Activated CD4-positive, alpha-beta T cell treated with anti-CD3 and anti-CD28 coated beads, Interleukin-2, amount 50 U/mL, for 16 hours (primary cell): ENCODE results near the gene SPP1.
"Not testable (repeated sequence)": the region's sequence is repeated elsewhere in the genome, so short reads cannot be mapped to it uniquely, and the experiment has no call there.

Experiments used
- DNase-seq: peaks from one replicate; pipeline ENCODE4 v3.0.0-alpha.2; 2020

Gene SPP1

GRCh38 chr4:87999191-87999691 lies 23.7 kb downstream of the SPP1 start:
- not testable (repeated sequence) for DNase-seq

- no peak for DNase-seq
Measured at GRCh38 chr4:88001871-88002270, 26.4 kb downstream of the SPP1 start.

DNA sequence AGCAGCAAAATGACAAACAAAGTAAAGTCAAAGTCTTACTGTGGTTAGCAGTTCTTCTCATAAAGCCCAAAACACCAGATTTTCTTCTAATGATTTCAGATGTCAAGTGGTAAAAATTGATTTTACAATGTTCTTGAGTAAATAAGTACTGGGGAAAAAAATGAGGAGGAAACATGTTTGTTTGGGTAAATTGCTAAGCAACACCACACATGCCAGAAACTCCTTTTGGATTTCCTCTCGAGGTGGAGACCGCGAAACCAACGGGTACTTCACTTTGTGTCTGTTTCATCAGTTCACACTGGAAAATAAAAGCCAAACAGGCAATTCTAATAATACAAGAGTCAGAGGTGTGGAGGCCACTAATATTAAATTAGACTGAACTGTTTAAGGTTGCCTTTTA lies 27.3 kb downstream of the SPP1 start:
- no peak for DNase-seq

- no peak for DNase-seq
Measured at GRCh38 chr4:88003261-88003660, 27.7 kb downstream of the SPP1 start.

GRCh38 chr4:88005076-88005475 lies 29.6 kb downstream of the SPP1 start:
- DNase-seq, result no peak

DNA sequence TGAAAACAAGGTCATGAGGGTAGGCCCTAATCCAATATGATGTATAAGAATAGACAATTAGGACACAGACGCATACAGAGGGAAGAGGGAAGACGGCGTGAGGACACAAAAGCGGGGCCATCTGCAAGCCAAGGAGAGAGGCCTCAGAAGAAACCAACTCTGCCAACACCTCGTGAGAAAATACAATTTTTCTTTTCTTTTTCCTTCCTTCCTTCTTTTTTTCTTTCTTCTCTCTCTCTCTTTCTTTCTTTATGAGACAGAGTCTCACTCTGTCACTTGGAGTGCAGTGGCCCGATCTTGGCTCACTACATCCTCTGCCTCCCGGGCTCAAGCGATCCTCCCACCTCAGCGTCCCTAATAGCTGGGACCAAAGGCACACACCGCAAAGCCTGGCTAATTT lies 30.4 kb downstream of the SPP1 start:
- no peak for DNase-seq

GRCh38 chr4:88006956-88007303 lies 31.4 kb downstream of the SPP1 start:
- no peak for DNase-seq

- peak; percentile 85 for DNase-seq
Measured at GRCh38 chr4:88007304-88008121, 32.0 kb downstream of the SPP1 start, which contains the start of gene PKD2. Gene PKD2, plus strand, starts transcription at chr4:88007635. Its CDS starts 99 bp downstream, at chr4:88007734.

- peak; percentile 24 for DNase-seq
Measured at GRCh38 chr4:88008122-88008742, 32.7 kb downstream of the SPP1 start.

- DNase-seq, result peak; percentile 26
Measured at GRCh38 chr4:88008743-88009171, 33.2 kb downstream of the SPP1 start.

- no peak for DNase-seq
Measured at GRCh38 chr4:88009871-88010270, 34.4 kb downstream of the SPP1 start.

- no peak for DNase-seq
Measured at GRCh38 chr4:88010966-88011365, 35.5 kb downstream of the SPP1 start.

DNA sequence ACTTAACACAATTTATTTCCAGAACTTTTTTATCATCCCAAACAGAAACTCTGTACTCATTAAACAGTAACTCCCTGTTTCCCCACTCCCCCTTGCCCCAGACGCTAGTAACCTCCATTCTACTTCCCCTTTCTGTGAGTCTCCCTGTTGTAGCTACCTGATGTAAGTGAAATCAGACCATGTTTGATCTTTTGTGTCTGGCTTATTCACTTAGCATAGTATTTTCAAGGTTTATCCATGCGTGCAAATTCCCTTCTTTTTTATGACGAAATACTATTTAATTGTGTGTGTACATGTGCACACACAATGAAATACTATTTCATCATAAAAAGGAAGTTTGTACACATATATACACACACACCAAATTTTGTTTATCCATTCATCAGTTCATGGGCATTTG lies 37.1 kb downstream of the SPP1 start:
- DNase-seq, result no peak

DNA sequence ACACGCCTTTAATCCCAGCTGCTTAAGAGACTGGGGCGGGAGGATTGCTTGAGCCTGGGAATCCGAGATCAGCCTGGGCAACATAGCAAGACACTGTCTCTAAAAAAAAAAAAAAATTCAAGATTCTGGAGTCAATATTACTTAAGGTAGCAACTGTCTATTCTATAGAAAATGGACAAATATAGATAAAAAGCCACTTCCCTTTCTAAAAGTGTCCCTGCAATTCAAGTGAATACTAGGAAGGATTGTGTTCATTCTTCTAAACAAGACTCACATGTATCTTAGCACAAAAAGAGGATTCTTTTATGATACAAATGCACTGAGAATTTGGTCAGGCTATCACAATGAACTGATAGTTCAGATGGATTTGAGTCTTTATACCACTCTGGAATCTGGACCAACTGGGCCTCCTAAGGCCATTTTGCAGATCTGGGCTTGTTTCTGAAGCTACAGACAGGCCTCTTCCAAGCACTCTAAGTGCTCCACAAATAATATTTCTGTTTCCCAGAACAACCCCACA lies 38.9 kb downstream of the SPP1 start:
- DNase-seq, result no peak

DNA sequence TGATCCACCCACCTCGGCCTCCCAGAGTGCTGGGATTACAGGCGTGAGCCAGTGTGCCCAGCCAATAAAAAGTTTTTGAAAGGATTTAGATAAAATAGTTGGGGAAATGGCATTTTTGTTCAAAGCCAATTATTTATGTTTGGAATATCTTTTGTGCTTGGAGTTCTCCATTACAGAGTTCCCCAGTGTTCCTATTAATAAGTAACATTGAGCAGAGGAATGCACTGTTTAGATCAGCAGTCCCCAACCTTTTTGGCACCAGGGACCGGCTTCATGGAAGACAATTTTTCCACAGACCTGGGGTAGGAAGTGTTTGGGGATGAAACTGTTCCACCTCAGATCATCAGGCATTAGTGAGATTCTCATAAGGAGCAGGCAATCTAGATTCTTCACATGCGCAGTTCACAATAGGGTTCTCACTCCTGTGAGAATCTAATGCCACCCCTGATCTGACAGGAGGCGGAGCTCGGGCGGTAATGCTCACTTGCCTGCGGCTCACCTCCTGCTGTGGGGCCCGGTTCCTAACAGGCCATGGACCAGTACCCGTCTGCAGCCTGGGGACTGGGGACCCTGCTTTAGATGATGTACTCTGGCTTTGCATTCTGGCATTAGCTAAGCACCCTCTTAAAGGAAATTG lies 40.3 kb downstream of the SPP1 start:
- DNase-seq, result no peak

DNA sequence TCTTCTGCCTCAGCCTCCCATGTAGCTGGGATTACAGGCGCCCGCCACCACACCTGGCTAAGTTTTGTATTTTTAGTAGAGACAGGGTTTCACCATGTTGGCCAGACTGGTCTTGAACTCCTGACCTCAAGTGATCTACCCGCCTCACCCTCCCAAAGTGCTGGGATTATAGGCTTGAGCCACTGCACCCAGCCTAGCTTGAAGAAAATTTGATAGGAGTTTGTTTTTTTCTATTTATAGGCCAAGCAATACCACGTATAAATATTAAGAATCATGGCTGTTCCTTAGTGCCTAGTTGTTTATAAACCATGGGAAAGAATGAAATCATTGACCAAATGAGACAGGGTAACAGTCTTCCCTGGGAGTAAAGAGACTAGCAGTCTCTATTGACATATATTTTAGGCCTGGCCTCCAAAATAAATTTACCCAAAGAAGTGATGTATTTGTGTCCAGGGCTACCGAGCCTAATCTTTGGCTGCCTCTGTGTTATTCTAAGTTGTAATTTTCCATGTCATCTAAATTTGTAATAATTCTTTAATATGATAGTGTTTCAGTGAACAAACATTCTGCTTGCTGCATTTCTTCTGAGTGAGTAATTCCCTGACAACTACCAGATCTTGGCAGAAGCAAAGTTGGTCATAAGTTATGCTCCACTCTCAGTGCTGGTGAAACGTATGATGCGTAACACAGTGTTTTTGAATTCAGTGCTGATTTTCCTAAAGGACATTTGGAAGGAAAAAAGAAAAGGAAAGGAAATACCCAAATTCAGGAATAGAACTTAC lies 42.2 kb downstream of the SPP1 start:
- DNase-seq, result no peak

GRCh38 chr4:88018466-88018865 lies 43.0 kb downstream of the SPP1 start:
- DNase-seq, result no peak

DNA sequence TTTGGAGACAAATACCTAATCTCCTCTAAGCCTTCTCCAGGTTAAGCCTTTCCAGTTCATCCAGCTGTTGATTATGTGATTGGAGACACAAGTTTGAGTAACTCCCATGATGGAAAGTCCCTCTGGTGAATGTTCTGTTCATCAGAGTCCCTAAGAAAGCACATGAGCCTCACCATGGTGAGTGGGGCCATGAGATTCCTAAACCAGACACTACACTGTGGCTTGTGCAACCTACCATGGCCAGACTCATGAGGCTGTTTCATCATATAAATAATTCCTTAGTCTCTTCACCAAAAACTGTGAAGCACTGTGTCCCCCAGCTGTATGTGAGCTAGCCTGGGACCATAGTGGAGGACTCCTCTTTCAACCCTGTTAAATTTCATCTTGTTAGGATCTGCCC lies 46.3 kb downstream of the SPP1 start:
- DNase-seq, result no peak

- no peak for DNase-seq
Measured at GRCh38 chr4:88022289-88022688, 46.8 kb downstream of the SPP1 start.

GRCh38 chr4:88025868-88026661 lies 50.6 kb downstream of the SPP1 start:
- not testable (repeated sequence) for DNase-seq
